B cell (primary cell): Measurements from ENCODE around the gene PHACTR3. TPM values are rescaled to one million over a fixed set of nuclear protein-coding genes. Genes with fewer than 3 reads are reported as not detected.

Experiments used
- ATAC-seq: fragments of 200-7000 bp; cut with Tn5 transposase; one replicate; pipeline ENCODE4 v1.10.0; 2021; ENCODE audit warnings: low read depth, mild to moderate bottlenecking, moderate number of reproducible peaks, moderate library complexity
- CTCF ChIA-PET: fragments of 350-600 bp; sonication (Branson Sonifier 250); formaldehyde crosslinking; loops from one replicate; lab custom pipeline; 2021; ENCODE audit warnings: antibody characterized with exemption, inconsistent platforms; lab: Charles Lee
- POLR2A ChIA-PET: fragments of 350-600 bp; sonication (Branson Sonifier 250); formaldehyde crosslinking; loops from one replicate; lab custom pipeline; 2021; ENCODE audit warnings: antibody characterized with exemption; lab: Charles Lee
- DNase-seq: peaks from one replicate; pipeline ENCODE4 v3.0.0; 2013
- H2AFZ ChIP-seq: 2 replicates; pipeline ENCODE4 v1.6.1; 2012; ENCODE audit warnings: mild to moderate bottlenecking, low read depth, low read length; ENCODE audit not compliant: insufficient read depth, poor library complexity, severe bottlenecking
- H3K27ac ChIP-seq, 2 donors: 1 replicate in 1 of 2; 2 replicates in 1 of 2; pipeline ENCODE4 v1.5.1; 2012 to 2013; ENCODE audit warnings: low read length in 2 of 2, mild to moderate bottlenecking in 2 of 2, moderate library complexity in 1 of 2
- H3K27me3 ChIP-seq, 4 experiments: fragments of 200-600 bp in 1 of 4; sonication (generic) in 1 of 4; replicated peaks in 1 of 4; 1 replicate in 2 of 4; 2 replicates in 2 of 4; pipeline versions ENCODE4 v1.6.1 to v1.7.0; 2013 to 2016; ENCODE audit warnings: low read length in 3 of 4, mild to moderate bottlenecking in 2 of 4, mixed read lengths in 1 of 4, moderate library complexity in 1 of 4; ENCODE audit not compliant: insufficient read depth in 4 of 4, control insufficient read depth in 3 of 4; ENCODE audit errors: control extremely low read depth in 1 of 4
- H3K36me3 ChIP-seq, 2 experiments: replicated peaks in 1 of 2; 1 replicate in 1 of 2; 2 replicates in 1 of 2; pipeline versions ENCODE4 v1.6.1 to v1.7.1; 2013; ENCODE audit warnings: low read length in 1 of 2; ENCODE audit not compliant: insufficient read depth in 2 of 2, control insufficient read depth in 1 of 2; ENCODE audit errors: control extremely low read depth in 1 of 2, extremely low read depth in 1 of 2
- H3K4me1 ChIP-seq, 2 donors: fragments of 200-600 bp in 1 of 2; sonication (generic) in 1 of 2; 1 replicate in 1 of 2; 2 replicates in 1 of 2; pipeline versions ENCODE4 v1.5.1 to v1.6.1; 2013 to 2017; ENCODE audit warnings: low read length in 2 of 2; ENCODE audit not compliant: control insufficient read depth in 2 of 2, insufficient read depth in 2 of 2
- H3K4me2 ChIP-seq: replicated peaks from 2 replicates; pipeline ENCODE3; 2012; ENCODE audit warnings: mild to moderate bottlenecking, low read depth, low read length; ENCODE audit not compliant: poor library complexity, severe bottlenecking
- H3K4me3 ChIP-seq, 5 experiments: fragments of 200-600 bp in 1 of 5; sonication (generic) in 1 of 5; 1 replicate in 3 of 5; 2 replicates in 2 of 5; pipeline versions ENCODE4 v1.5.1 to v1.7.0; 2011 to 2016; ENCODE audit warnings: low read length in 4 of 5, mild to moderate bottlenecking in 4 of 5, low read depth in 2 of 5, control low read depth in 1 of 5, moderate library complexity in 1 of 5; ENCODE audit not compliant: insufficient read depth in 1 of 5; ENCODE audit errors: control extremely low read depth in 1 of 5, extremely low read depth in 1 of 5
- H3K79me2 ChIP-seq: fragments of 200-600 bp; sonication (generic); one replicate; pipeline ENCODE4 v1.6.0; 2016; ENCODE audit warnings: low read length; ENCODE audit not compliant: control insufficient read depth, insufficient read depth
- H3K9ac ChIP-seq: fragments of 200-600 bp; sonication (generic); 2 replicates; pipeline ENCODE4 v1.6.1; 2017; ENCODE audit warnings: mild to moderate bottlenecking, low read length, moderate library complexity
- H3K9me3 ChIP-seq, 3 donors: one replicate each; pipeline versions ENCODE4 v1.6.1 to v1.7.1; 2013; ENCODE audit warnings: low read length in 2 of 3; ENCODE audit not compliant: control insufficient read depth in 2 of 3, insufficient read depth in 1 of 3; ENCODE audit errors: control extremely low read depth in 1 of 3
- H4K20me1 ChIP-seq: 2 replicates; pipeline ENCODE4 v1.6.0; 2012; ENCODE audit warnings: mild to moderate bottlenecking, low read length; ENCODE audit not compliant: insufficient read depth, control insufficient read depth, poor library complexity, severe bottlenecking
- H3K27ac Mint-ChIP-seq: one replicate; pipeline ENCODE4 v1.8.0; 2021; ENCODE audit warnings: mixed read lengths
- H3K27me3 Mint-ChIP-seq: one replicate; pipeline ENCODE4 v1.8.0; 2021; ENCODE audit warnings: mixed read lengths
- H3K4me1 Mint-ChIP-seq: one replicate; pipeline ENCODE4 v1.8.0; 2021; ENCODE audit warnings: mixed read lengths
- H3K4me3 Mint-ChIP-seq: one replicate; pipeline ENCODE4 v1.8.0; 2021; ENCODE audit warnings: mixed read lengths
- H3K9me3 Mint-ChIP-seq: one replicate; pipeline ENCODE4 v1.8.0; 2022; ENCODE audit warnings: mixed read lengths; ENCODE audit not compliant: insufficient read depth
- CTCF ChIP-seq: fragments of 200-600 bp; IDR thresholded peaks from one replicate; pipeline ENCODE4 v1.8.0; 2022; ENCODE audit warnings: antibody characterized with exemption, mild to moderate bottlenecking
- EZH2 ChIP-seq: IDR thresholded peaks from 2 replicates; pipeline ENCODE4 v1.6.1; 2012; ENCODE audit warnings: borderline replicate concordance, low read depth, mild to moderate bottlenecking, moderate library complexity, low read length; ENCODE audit not compliant: insufficient read depth, poor library complexity, severe bottlenecking
- WGBS: methylation state at CpG from one replicate; pipeline ENCODE4 v1.1.5; 2013; ENCODE audit warnings: missing lambda C conversion rate; ENCODE audit not compliant: insufficient coverage; 5-methylcytosine and 5-hydroxymethylcytosine counted together
- intact Hi-C: fragments of 100-400 bp; cut with micrococcal nuclease; formaldehyde crosslinking; loops from one replicate; pipeline ENCODE4 v1.10.0; 2022
- polyA plus RNA-seq: library from polyadenylated mRNA; depleted of rRNA; stranded (reverse); fragments of >200 nt; gene quantifications from 2 replicates; pipeline ENCODE4 v1.2.3, GENCODE V29; 2012
- total RNA-seq, 2 donors: library from RNA; stranded (reverse); fragments of 120-200 nt in 1 of 2; gene quantifications; 1 replicate in 1 of 2; 2 replicates in 1 of 2; pipeline versions ENCODE4 v1.2.3 to v1.2.4, GENCODE V29; 2013 to 2022

PHACTR3 gene
- total and polyA plus RNA-seq, 2 donors (not counting 1 experiment from before 2014, with no cell fraction given), result not detected

GRCh38 chr20:59682603-59683002 is 78.3 kb downstream of the PHACTR3 start:
- no peaks in the 10 kb centered on the region for H3K79me2 ChIP-seq
- no peak overlapping the region for H3K4me3 Mint-ChIP-seq
- H3K4me1 Mint-ChIP-seq, result no peaks in the 10 kb centered on the region
- H3K27me3 Mint-ChIP-seq, result peaks cover 8% of the 10 kb centered on the region
- no peak overlapping the region for H3K27ac ChIP-seq
- no peak for ATAC-seq
- no peaks in the 10 kb centered on the region for H4K20me1 ChIP-seq
- peaks cover 0 to 2% (median 0%) of the 10 kb centered on the region in 3 donors for H3K9me3 ChIP-seq
- H3K36me3 ChIP-seq, result no peaks in the 10 kb centered on the region
- H3K9ac ChIP-seq, result no peak overlapping the region
- no peak overlapping the region for H3K4me3 ChIP-seq
- intact Hi-C loops, result no loop called here
- ChIA-PET CTCF (no interaction called here), POLR2A (no interaction called here)
- no peaks in the 10 kb centered on the region for H3K9me3 Mint-ChIP-seq
- no peaks in the 10 kb centered on the region for H3K27me3 ChIP-seq
- no peak for TF ChIP-seq EZH2
- TF ChIP-seq CTCF, result no peak
- no peak overlapping the region for H2AFZ ChIP-seq
- H3K4me1 ChIP-seq, result no peaks in the 10 kb centered on the region
- 80% methylated on average over 10 of the region's 10 CpGs for WGBS
- DNase-seq, result no peak
- no peak overlapping the region for H3K27ac Mint-ChIP-seq
- no peak overlapping the region for H3K4me2 ChIP-seq

GRCh38 chr20:59683181-59683580 is 78.8 kb downstream of the PHACTR3 start:
- intact Hi-C loops, result no loop called here
- POLR2A ChIA-PET, result no interaction called here

More at GRCh38 chr20:59683181-59683580, 78.8 kb downstream of the PHACTR3 start:
- H3K9me3 Mint-ChIP-seq, result no peaks in the 10 kb centered on the region
- Histone ChIP-seq H3K27ac (no peak overlapping the region), H3K36me3 (no peaks in the 10 kb centered on the region), H3K4me3 (no peak overlapping the region), H3K9ac (no peak overlapping the region), H3K9me3 (peaks cover 0 to 2% (median 0%) of the 10 kb centered on the region in 3 donors), H3K4me2 (no peak overlapping the region), H2AFZ (no peak overlapping the region), H3K27me3 (no peaks in the 10 kb centered on the region), H3K4me1 (no peaks in the 10 kb centered on the region), H4K20me1 (no peaks in the 10 kb centered on the region), H3K79me2 (no peaks in the 10 kb centered on the region)
- H3K27me3 Mint-ChIP-seq, result peaks cover 8% of the 10 kb centered on the region
- H3K4me1 Mint-ChIP-seq, result no peaks in the 10 kb centered on the region
- CTCF ChIA-PET, result no interaction called here
- no peak for DNase-seq
- no peak overlapping the region for H3K4me3 Mint-ChIP-seq
- no peak for ATAC-seq
- WGBS, result 96% methylated on average over 5 of the region's 7 CpGs
- no peak overlapping the region for H3K27ac Mint-ChIP-seq
- TF ChIP-seq EZH2 (no peak), CTCF (no peak)
